Measurements from ENCODE around the gene ATP8B2.

ATP8B2 gene

DNA sequence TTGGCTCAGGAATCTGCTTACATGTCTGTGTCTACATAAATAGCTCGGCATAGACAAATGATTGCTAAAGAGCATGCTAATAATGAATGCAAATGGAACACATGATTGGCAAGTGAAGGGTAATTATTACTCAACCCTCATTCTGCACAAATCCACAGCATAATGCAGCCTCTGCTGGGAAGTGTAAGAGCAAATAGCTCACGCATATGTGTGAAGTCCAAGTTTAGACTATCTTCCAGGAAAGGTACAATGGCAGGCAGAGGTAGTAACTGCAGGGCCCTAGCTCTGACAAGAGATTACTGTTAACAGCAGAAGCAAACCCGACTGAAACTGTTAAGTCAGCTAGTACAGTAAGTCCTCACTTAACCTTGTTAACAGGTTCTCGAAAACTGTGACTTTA, 72.8 kb downstream of the ATP8B2 start:
- no peak for TF ChIP-seq TAF1 (IDR thresholded peaks at IDR 0.05; ENCODE audit: low read depth, low read length)
- no peak for TF ChIP-seq POLR2A (IDR thresholded peaks at IDR 0.05; ENCODE audit: low read depth, low read length)
- TF ChIP-seq POLR2AphosphoS5 (IDR thresholded peaks at IDR 0.05; ENCODE audit: low read depth, low read length): no peak
- TF ChIP-seq PAX5 (IDR thresholded peaks at IDR 0.05; ENCODE audit: insufficient read depth, low read length, severe bottlenecking): no peak
- no peak for TF ChIP-seq SPI1 (IDR thresholded peaks at IDR 0.05; ENCODE audit: low read depth, low read length)
- TF ChIP-seq POU2F2 (IDR thresholded peaks at IDR 0.05; ENCODE audit: low read depth, low read length): no peak
- DNase-seq (ENCODE audit: insufficient read length, low spot score) (no peak), FAIRE-seq (peak; percentile 43)

GRCh38 chr1:154398678-154399077, 73.4 kb downstream of the ATP8B2 start:
- TF ChIP-seq POLR2AphosphoS5 (IDR thresholded peaks at IDR 0.05; ENCODE audit: low read depth, low read length) (no peak), TAF1 (IDR thresholded peaks at IDR 0.05; ENCODE audit: low read depth, low read length) (no peak), POU2F2 (IDR thresholded peaks at IDR 0.05; ENCODE audit: low read depth, low read length) (no peak), PAX5 (IDR thresholded peaks at IDR 0.05; ENCODE audit: insufficient read depth, low read length, severe bottlenecking) (no peak), POLR2A (IDR thresholded peaks at IDR 0.05; ENCODE audit: low read depth, low read length) (no peak), SPI1 (IDR thresholded peaks at IDR 0.05; ENCODE audit: low read depth, low read length) (no peak)
- DNase-seq (ENCODE audit: insufficient read length, low spot score): no peak
- no peak for FAIRE-seq

- DNase-seq (ENCODE audit: insufficient read length, low spot score): no peak
- FAIRE-seq: no peak
- TF ChIP-seq POU2F2 (IDR thresholded peaks at IDR 0.05; ENCODE audit: low read depth, low read length) (no peak), SPI1 (IDR thresholded peaks at IDR 0.05; ENCODE audit: low read depth, low read length) (no peak), POLR2AphosphoS5 (IDR thresholded peaks at IDR 0.05; ENCODE audit: low read depth, low read length) (no peak), TAF1 (IDR thresholded peaks at IDR 0.05; ENCODE audit: low read depth, low read length) (no peak), POLR2A (IDR thresholded peaks at IDR 0.05; ENCODE audit: low read depth, low read length) (no peak), PAX5 (IDR thresholded peaks at IDR 0.05; ENCODE audit: insufficient read depth, low read length, severe bottlenecking) (no peak)
Measured at GRCh38 chr1:154400381-154400801, 75.1 kb downstream of the ATP8B2 start.
